ENCODE measurements around the gene RCC2. TPM values are rescaled to one million over a fixed set of nuclear protein-coding genes. Genes with fewer than 3 reads are reported as not detected.

RCC2 gene
- total RNA-seq, 1 experiment from 2014 or later: 116 TPM

DNA sequence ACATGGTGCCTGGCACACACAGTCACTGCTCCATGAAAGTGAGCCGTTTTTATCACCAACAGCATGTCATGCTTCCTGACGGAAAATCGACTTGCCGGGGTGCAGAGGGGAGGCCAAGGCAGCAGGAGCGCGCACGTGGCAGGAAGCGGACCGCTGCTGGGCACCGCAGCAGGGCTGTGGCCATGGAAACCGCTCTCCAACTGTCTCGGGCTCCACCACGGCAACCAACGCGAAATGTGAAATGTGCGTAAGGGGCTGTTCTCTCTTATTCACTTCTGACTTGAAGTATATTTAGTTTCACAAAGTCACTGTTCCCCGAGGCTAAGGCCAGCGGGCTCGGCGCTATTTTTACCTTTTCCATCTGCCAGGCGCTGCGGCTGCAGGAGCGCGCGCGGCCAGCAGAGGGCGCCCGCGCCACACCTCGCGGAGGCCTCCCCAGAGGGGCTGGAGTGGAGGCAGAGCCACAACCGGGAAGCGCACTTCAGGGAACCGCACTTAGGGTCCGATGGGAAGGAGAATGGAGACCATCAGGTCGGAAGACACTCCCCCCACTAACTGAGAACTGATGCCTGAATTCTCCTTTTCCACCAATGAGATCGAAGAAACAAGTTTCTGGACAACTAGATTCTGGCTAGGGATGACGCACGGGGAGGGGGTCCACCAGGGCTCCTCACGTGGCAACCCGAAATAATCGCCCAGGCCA lies 19.7 kb downstream of the RCC2 start:
- Histone ChIP-seq H3K27me3 (ENCODE audit: control insufficient read depth, insufficient read depth, low read length) (no peaks in the 10 kb centered on the region), H3K4me3 (ENCODE audit: low read depth in 2 of 2, low read length in 2 of 2) (no peak overlapping the region), H3K27ac (ENCODE audit: low read length) (no peak overlapping the region), H3K4me1 (ENCODE audit: control insufficient read depth, insufficient read depth, low read length) (peaks cover 4% of the 10 kb centered on the region; the same call in 1 of the 2 replicates), H3K9me3 (ENCODE audit: control insufficient read depth, insufficient read depth, low read depth, low read length) (no peaks in the 10 kb centered on the region), H3K36me3 (ENCODE audit: control insufficient read depth, insufficient read depth, low read length) (peaks cover 22% of the 10 kb centered on the region)
- ChIA-PET CTCF (no interaction called here), POLR2A (no interaction called here)
- ATAC-seq (peak; percentile 91), DNase-seq (ENCODE audit: low read depth, low spot score) (no peak)
- in situ Hi-C loops (cut with HindIII; ENCODE audit: low pct_unique_long_range_greater_than_20kb, low sequenced_read_pairs): no loop called here
- no TSS peak for BruUV-seq (replicated peaks)
- intact Hi-C loops (cut with micrococcal nuclease; ENCODE audit: unreplicated experiment): loop anchor here (2.0 kb wide), 1 partner anchor 65 kb away; no protein-coding TSS in a partner anchor
- TF ChIP-seq, protein P1, sequence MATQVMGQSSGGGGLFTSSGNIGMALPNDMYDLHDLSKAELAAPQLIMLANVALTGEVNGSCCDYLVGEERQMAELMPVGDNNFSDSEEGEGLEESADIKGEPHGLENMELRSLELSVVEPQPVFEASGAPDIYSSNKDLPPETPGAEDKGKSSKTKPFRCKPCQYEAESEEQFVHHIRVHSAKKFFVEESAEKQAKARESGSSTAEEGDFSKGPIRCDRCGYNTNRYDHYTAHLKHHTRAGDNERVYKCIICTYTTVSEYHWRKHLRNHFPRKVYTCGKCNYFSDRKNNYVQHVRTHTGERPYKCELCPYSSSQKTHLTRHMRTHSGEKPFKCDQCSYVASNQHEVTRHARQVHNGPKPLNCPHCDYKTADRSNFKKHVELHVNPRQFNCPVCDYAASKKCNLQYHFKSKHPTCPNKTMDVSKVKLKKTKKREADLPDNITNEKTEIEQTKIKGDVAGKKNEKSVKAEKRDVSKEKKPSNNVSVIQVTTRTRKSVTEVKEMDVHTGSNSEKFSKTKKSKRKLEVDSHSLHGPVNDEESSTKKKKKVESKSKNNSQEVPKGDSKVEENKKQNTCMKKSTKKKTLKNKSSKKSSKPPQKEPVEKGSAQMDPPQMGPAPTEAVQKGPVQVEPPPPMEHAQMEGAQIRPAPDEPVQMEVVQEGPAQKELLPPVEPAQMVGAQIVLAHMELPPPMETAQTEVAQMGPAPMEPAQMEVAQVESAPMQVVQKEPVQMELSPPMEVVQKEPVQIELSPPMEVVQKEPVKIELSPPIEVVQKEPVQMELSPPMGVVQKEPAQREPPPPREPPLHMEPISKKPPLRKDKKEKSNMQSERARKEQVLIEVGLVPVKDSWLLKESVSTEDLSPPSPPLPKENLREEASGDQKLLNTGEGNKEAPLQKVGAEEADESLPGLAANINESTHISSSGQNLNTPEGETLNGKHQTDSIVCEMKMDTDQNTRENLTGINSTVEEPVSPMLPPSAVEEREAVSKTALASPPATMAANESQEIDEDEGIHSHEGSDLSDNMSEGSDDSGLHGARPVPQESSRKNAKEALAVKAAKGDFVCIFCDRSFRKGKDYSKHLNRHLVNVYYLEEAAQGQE (IDR thresholded peaks at IDR 0.05; ENCODE audit: insufficient read depth in 1 of 2, low read depth in 2 of 2, low read length in 1 of 2): no peak
- TF ChIP-seq POLR2AphosphoS5 (IDR thresholded peaks at IDR 0.05; ENCODE audit: low read depth, low read length) (0 out of 2 replicates have a peak, but pooled peaks have one; percentile 16), TCF7L2 (IDR thresholded peaks at IDR 0.05; ENCODE audit: low read depth, low read length) (no peak), SIN3A (IDR thresholded peaks at IDR 0.05; ENCODE audit: borderline replicate concordance, insufficient read depth, low read depth, low read length) (no peak)
- TF ChIP-seq, protein P2, sequence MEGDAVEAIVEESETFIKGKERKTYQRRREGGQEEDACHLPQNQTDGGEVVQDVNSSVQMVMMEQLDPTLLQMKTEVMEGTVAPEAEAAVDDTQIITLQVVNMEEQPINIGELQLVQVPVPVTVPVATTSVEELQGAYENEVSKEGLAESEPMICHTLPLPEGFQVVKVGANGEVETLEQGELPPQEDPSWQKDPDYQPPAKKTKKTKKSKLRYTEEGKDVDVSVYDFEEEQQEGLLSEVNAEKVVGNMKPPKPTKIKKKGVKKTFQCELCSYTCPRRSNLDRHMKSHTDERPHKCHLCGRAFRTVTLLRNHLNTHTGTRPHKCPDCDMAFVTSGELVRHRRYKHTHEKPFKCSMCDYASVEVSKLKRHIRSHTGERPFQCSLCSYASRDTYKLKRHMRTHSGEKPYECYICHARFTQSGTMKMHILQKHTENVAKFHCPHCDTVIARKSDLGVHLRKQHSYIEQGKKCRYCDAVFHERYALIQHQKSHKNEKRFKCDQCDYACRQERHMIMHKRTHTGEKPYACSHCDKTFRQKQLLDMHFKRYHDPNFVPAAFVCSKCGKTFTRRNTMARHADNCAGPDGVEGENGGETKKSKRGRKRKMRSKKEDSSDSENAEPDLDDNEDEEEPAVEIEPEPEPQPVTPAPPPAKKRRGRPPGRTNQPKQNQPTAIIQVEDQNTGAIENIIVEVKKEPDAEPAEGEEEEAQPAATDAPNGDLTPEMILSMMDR (IDR thresholded peaks at IDR 0.05): peak; percentile 100

DNA sequence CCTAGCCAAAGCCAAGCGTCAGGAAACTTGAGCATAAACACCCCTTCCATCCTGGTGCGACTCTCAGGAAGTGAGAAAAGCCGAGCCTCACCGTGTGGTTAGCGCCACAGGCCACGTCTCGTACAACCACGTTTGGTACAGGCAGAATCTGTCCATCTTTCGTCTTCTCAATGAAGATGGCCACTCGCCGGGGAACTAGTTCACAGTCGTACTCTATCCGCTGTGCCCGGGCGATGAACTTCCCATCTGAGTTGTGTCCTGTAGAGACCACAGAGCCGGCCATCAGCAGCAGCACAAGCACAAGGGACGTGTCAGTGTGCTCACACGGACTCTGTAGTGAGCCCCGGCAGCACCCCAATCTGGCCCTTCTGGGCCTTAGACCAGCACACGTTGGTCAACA lies 23.1 kb downstream of the RCC2 start:
- Histone ChIP-seq H3K4me1 (ENCODE audit: control insufficient read depth, insufficient read depth, low read length) (peaks cover 4% of the 10 kb centered on the region; the same call in 1 of the 2 replicates), H3K36me3 (ENCODE audit: control insufficient read depth, insufficient read depth, low read length) (peaks cover 28% of the 10 kb centered on the region), H3K27ac (ENCODE audit: low read length) (no peak overlapping the region), H3K9me3 (ENCODE audit: control insufficient read depth, insufficient read depth, low read depth, low read length) (no peaks in the 10 kb centered on the region), H3K27me3 (ENCODE audit: control insufficient read depth, insufficient read depth, low read length) (no peaks in the 10 kb centered on the region), H3K4me3 (ENCODE audit: low read depth in 2 of 2, low read length in 2 of 2) (no peak overlapping the region)
- no TSS peak for BruUV-seq (replicated peaks)
- ATAC-seq: no peak
- no peak for DNase-seq (ENCODE audit: low read depth, low spot score)
- in situ Hi-C loops (cut with HindIII; ENCODE audit: low pct_unique_long_range_greater_than_20kb, low sequenced_read_pairs) (no loop called here), intact Hi-C loops (cut with micrococcal nuclease; ENCODE audit: unreplicated experiment) (no loop called here)
- POLR2A ChIA-PET: no interaction called here
- CTCF ChIA-PET: no interaction called here
- TF ChIP-seq POLR2AphosphoS5 (IDR thresholded peaks at IDR 0.05; ENCODE audit: low read depth, low read length) (no peak), SIN3A (IDR thresholded peaks at IDR 0.05; ENCODE audit: borderline replicate concordance, insufficient read depth, low read depth, low read length) (no peak)

DNA sequence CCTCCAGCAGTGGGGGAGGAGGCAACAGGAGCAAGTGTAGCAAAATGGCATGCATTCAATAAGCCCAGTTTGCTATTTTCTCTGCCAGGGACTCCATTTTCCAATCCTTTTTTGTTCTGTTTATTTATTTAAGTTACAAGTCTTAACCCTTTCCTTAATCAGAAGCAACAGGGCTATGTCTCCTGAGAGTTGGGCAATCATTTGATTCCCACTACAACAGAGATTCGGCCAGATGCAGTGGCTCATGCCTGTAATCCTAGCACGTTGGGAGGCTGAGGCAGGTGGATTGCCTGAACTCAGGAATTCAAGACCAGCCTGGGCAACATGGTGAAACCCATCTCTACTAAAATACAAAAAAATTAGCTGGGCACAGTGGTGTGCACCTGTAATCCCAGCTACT lies 25.5 kb downstream of the RCC2 start:
- in situ Hi-C loops (cut with HindIII; ENCODE audit: low pct_unique_long_range_greater_than_20kb, low sequenced_read_pairs) (no loop called here), intact Hi-C loops (cut with micrococcal nuclease; ENCODE audit: unreplicated experiment) (no loop called here)
- H3K27ac ChIP-seq (ENCODE audit: low read length): no peak overlapping the region
- H3K4me3 ChIP-seq (ENCODE audit: low read depth in 2 of 2, low read length in 2 of 2): no peak overlapping the region
- no peaks in the 10 kb centered on the region for H3K4me1 ChIP-seq (ENCODE audit: control insufficient read depth, insufficient read depth, low read length)
- H3K36me3 ChIP-seq (ENCODE audit: control insufficient read depth, insufficient read depth, low read length): peaks cover 24% of the 10 kb centered on the region
- TF ChIP-seq, protein P2 (IDR thresholded peaks at IDR 0.05): no peak
- TF ChIP-seq TCF7L2 (IDR thresholded peaks at IDR 0.05; ENCODE audit: low read depth, low read length): no peak
- no peak for TF ChIP-seq POLR2AphosphoS5 (IDR thresholded peaks at IDR 0.05; ENCODE audit: low read depth, low read length)
- TF ChIP-seq SIN3A (IDR thresholded peaks at IDR 0.05; ENCODE audit: borderline replicate concordance, insufficient read depth, low read depth, low read length): no peak
- TF ChIP-seq, protein P1 (IDR thresholded peaks at IDR 0.05; ENCODE audit: insufficient read depth in 1 of 2, low read depth in 2 of 2, low read length in 1 of 2): no peak
- H3K27me3 ChIP-seq (ENCODE audit: control insufficient read depth, insufficient read depth, low read length): no peaks in the 10 kb centered on the region
- BruUV-seq (replicated peaks): no TSS peak
- POLR2A ChIA-PET: no interaction called here
- DNase-seq (ENCODE audit: low read depth, low spot score) (no peak), ATAC-seq (no peak)
- no peaks in the 10 kb centered on the region for H3K9me3 ChIP-seq (ENCODE audit: control insufficient read depth, insufficient read depth, low read depth, low read length)
- CTCF ChIA-PET: no interaction called here
